ENCODE measurements around the gene GLDN.
"Not testable (repeated sequence)": the region's sequence is repeated elsewhere in the genome, so short reads cannot be mapped to it uniquely, and the experiment has no call there.

Gene GLDN

DNA sequence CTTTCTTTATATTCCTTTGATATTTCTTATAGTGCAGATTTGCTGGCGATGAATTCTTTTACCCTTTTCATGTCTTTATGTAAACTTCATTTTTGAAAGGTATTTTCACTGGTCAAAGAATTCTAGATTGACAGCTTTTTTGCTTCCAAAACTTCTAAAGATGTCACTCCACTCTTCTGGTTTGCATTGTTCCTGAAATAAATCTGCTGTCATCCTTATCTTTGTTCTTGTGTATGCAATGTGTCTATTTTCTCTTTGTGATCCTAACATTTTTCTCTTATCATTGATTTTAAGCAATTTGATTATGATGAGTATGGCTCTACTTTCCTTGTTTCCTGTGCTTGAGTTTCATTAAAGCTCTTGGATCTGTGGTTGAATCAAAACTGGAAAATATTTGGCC is 103.4 kb downstream of the GLDN start:
- DNase-seq (ENCODE audit: low read depth, low spot score) = no peak

DNA sequence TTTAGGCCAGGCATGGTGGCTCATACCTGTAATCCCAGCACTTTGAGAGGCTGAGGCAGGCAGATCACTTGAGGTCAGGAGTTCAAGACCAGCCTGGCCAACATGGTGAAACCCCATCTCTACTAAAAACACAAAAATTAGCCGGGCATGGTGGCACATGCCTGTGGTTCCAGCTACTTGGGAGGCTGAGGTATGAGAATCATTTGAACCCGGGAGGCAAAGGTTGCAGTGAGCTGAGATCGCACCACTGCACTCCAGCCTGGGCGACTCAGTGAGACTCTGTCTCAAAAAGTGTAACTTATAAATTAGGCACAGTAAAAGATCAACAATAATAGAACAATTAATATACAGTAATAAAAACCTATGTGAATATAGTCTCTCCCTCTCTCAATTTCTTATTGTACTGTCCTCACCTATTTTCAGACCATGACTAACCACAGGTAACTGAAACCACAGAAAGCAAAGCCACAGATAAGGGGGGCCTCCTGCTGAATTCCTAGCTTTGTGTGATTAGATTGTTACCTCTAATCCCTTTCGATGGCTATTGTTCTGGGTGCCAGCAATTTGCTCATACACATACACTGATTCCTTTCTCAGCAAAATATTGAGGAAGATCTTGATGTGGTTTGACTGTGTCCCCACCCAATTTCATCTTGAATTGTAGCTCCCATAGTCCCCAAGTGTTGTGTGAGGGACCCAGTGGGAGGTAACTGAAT is 104.7 kb downstream of the GLDN start:
- DNase-seq (ENCODE audit: low read depth, low spot score) = not testable (repeated sequence)

DNA sequence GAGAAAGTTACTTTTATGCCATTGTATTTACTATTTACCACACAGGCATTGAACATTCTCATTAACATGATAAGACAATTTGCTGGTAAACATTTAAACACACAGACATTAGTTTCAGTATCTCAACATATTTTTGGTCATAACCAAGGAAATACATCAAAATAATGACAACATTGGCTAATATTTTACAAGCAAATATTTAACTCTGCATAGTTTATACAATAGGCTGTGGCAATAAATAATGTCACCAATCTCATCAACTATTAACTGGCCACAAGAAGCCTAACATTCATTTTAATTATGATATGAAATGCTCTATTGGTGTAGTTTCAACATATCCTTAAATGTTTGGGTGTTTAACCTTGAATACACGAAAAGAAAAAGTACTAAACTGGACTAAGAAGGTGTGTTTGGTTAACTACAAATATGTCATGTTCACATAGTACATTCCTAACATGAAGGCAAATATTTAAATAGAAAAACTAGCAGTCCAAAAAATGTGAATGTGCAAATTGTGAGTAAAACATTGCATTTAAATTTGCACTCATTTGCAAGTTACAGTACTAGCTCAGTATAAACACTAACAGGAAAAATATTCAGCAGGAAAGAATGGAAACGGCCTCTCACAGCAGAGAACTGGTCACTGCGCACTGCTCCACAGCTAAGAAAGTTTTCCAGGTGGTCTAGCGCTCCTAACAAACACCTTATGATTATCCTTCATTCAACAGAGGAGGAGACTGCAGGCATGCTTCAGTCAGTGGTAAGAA is 106.6 kb downstream of the GLDN start:
- no peak for DNase-seq (ENCODE audit: low read depth, low spot score)

DNA sequence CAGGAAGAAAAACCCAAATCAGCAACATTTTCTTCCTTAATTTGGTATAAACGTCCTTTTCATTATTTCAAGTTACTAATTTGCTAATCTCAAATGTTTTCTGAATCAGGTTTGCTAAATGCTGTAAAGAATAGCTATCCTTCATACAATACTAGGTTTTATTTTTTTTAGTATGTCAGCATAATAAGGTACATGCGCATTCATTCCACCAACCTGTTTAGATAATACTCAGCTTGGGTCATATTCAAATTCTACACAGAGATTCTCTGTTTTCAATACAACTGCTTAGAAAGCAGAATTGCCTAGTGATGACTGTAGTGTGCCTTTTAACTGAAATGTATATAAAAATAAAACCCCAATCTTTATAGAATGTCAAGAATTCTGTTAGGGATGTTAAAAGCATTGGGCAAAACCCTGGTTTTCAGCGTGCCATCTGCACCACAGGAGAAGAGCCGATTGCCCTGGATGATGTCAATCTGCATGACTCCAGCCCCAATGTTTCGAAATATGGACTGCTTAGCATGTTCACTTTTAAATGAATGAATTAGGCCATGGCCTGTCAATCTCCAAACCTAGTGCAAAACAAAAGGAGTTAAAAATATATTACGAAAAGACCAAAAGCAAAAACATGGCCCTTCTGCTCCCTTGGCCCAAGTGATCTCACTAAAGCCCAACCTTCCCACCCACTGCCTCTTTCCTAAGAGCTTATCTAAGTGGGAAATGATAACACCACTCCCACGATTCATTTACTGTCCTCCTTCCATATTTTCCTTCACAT is 107.4 kb downstream of the GLDN start:
- no peak for DNase-seq (ENCODE audit: low read depth, low spot score)

DNA sequence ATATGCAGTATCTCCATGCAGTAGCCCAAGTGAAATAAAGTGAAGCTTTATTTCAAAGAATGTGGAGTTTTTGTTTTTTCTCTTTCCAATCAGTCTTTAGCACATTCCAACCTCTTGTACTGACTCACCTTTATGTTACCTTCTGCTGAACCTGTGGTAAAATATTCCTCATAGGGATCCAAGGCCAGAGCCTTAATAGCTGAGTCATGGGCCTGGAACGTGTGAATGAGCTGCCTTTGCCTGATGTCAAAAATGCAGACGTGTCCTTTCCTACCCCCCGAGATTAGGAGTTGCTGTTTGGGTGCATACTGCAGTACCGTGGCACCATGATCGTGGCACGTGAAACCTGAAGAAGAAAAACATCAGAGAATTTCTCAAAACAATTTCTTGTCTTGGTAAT is 108.5 kb downstream of the GLDN start:
- DNase-seq (ENCODE audit: low read depth, low spot score) = no peak

Measured in brain pericyte (primary cell).